ENCODE results near the gene WFIKKN2. TPM values are rescaled to one million over a fixed set of nuclear protein-coding genes. Genes with fewer than 3 reads are reported as not detected.

Gene WFIKKN2
- total RNA-seq, 1 donor from 2014 or later, result not detected

DNA sequence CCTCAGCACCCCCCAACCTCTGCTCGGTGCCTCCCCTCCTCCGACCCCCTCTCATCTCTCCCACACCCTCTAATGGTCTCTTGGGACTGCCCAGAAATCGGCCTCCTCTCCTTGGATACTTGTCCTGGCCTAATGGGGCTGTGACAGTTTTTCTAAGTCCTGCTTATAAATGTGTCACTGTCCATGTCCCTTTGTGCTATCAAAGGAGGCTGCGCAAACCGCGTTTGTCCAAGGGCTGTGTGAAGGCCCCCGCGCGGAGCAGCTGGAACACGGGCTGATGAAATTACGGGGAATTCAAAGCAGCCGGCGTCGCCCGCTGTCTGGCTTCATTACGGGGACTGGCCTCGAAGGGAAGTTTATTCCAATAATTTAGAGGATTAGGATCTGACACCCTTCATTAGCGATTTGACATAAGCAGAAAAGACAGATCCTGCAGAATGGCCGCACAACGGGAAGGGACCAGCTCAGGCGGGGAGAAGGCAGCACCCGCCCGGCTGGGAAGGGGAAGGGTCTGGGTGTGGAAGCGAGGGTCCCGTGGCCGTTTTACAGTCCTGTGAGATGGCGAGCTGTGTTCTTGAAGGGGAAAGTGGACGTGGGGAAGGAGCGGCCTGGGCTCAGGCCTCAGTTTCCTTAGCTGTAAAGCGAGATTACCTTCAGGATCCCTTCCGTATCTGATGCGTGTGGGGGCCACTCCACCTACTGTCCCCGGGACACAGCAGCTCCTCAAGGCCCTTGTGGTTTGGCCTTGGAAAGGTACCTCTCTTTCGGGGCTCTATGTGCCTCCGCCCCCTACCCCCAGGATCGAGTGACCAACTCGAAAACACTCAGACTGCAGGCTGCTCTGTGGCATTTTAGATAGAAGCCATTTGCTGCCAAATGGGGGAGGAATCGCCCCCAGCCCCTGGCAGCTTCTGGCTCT lies 1.6 kb upstream of the WFIKKN2 start:
- no peak for DNase-seq (ENCODE audit: low read depth in 2 of 2)

- DNase-seq (ENCODE audit: low read depth in 2 of 2), result peak in 1 of 2 donors; percentile 33
Measured at GRCh38 chr17:50834429-50835300, 721 bp upstream of the WFIKKN2 start.

GRCh38 chr17:50836826-50837225 lies 1.4 kb downstream of the WFIKKN2 start:
- DNase-seq (ENCODE audit: low read depth in 2 of 2), result no peak

DNA sequence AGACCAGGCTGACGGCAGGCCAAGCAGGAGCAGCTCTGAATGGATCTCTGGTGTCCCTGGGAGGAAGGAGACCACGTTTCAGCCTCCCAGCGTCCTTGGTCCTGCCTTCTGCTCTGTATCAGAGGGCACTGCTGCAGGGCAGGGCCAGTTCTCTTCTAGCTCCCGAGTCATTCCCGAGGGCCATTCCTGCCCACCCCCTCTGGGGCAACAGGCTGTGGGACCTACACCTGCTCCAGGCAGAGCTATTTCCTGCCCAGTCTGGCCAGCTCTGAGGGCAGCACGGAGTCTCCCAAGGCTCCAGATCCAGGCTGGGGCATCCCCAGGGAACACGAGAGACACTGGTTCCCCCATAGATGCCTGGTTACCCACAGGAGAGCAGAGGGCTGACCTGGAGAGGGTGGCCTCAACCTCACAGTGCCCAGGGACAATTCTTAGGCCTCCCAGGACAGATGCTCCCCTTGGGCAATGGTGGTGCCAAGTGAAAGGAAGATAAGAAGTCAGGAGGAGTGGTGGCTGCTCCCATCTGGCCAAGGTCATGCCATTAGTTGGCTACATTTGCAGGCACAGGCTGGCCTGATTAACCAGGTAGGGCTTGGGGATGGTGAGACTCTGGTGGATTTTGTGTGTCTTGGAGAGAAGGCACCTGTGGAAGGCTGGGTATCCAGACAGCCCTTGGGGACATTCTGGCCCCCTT lies 2.0 kb downstream of the WFIKKN2 start:
- DNase-seq (ENCODE audit: low read depth in 2 of 2), result no peak

DNA sequence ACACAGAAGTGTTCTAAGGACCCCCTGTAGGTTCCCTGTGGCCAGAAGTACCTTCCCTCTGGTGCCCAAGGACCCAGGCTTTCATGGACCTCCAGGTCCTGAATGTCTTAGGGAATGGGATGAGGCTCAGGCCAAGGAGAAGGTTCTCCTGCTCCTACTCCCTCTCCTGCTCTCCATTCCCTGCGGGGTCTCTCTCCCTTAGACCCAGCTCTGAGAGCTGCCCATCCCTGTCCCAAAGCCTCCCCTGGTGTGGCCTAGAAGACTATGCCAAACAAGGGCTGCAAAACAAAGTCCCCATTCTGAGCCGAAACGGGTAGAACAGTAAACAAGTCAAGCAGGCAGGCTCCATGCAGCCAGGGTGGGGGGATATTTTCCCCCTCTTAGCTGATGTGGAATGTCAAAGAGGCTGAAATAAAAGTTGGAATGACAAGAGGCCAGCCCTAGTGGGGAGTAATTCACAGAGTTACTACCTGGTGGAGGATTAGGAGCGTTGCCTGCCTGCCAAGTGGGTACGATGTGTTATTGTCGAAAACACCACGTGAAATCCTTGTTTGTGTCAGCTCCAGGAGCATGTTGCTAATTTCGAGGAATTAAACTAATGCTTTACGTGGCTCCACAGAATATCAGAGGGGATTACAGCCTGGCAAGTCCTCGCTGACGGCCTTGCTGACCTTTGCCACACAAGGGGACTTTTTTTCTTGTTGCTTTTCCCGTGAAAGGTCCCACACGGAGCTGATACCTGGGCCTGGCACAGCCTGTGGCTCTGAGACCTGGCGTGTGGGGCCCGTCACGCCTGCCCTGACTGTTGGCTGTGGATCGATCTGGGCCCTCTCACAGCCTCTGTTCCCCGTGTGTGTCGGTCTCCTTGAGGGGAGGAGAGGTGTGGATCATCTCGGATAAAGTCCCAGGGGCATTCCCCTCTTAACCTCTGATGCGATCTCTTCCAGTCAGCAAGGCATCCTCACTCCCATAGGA lies 2.9 kb downstream of the WFIKKN2 start:
- no peak for DNase-seq (ENCODE audit: low read depth in 2 of 2)

DNA sequence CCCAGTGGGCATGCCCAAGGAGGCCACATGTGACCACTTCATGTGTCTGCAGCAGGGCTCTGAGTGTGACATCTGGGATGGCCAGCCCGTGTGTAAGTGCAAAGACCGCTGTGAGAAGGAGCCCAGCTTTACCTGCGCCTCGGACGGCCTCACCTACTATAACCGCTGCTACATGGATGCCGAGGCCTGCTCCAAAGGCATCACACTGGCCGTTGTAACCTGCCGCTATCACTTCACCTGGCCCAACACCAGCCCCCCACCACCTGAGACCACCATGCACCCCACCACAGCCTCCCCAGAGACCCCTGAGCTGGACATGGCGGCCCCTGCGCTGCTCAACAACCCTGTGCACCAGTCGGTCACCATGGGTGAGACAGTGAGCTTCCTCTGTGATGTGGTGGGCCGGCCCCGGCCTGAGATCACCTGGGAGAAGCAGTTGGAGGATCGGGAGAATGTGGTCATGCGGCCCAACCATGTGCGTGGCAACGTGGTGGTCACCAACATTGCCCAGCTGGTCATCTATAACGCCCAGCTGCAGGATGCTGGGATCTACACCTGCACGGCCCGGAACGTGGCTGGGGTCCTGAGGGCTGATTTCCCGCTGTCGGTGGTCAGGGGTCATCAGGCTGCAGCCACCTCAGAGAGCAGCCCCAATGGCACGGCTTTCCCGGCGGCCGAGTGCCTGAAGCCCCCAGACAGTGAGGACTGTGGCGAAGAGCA lies 4.4 kb downstream of the WFIKKN2 start:
- DNase-seq (ENCODE audit: low read depth in 2 of 2), result no peak

DNA sequence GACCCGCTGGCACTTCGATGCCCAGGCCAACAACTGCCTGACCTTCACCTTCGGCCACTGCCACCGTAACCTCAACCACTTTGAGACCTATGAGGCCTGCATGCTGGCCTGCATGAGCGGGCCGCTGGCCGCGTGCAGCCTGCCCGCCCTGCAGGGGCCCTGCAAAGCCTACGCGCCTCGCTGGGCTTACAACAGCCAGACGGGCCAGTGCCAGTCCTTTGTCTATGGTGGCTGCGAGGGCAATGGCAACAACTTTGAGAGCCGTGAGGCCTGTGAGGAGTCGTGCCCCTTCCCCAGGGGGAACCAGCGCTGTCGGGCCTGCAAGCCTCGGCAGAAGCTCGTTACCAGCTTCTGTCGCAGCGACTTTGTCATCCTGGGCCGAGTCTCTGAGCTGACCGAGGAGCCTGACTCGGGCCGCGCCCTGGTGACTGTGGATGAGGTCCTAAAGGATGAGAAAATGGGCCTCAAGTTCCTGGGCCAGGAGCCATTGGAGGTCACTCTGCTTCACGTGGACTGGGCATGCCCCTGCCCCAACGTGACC lies 5.0 kb downstream of the WFIKKN2 start:
- no peak for DNase-seq (ENCODE audit: low read depth in 2 of 2)

- DNase-seq (ENCODE audit: low read depth in 2 of 2), result no peak
Measured at GRCh38 chr17:50841277-50841948, 6.0 kb downstream of the WFIKKN2 start.

- peak; percentile 57 to 76 for DNase-seq (ENCODE audit: low read depth in 2 of 2)
Measured at GRCh38 chr17:50841949-50842354, 6.6 kb downstream of the WFIKKN2 start.

DNA sequence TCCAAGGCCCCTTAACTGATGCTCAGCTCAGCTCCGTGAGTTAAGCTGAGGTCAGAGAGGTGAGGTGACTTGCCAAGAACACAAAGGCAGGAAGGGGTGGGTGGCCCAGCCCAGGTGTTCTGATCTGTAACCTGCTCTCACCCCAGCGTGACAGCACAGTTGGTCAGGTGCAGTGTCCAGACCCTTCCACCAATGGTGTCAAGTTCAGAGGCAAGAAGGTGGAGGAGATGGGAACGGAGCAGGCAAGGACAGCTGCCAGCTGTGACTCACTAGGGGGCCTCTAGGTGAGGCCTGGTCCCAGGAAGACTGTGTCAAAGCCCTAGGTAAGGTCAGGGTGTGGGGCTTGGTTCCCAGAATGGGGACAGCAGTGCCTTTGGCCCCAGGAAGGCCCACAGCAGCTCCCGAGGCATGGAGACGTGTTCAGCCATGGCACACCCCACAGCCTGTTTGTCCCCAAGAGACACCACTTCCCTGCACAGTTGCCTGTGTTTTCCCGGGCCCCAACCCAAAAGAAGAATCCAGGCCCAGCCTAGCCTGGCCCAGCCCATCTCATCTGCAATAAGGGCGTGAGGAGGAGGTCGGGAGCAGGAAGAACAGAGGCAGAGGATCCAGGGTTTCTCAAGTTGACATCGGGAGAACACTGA lies 7.2 kb downstream of the WFIKKN2 start:
- DNase-seq (ENCODE audit: low read depth in 2 of 2), result no peak

DNA sequence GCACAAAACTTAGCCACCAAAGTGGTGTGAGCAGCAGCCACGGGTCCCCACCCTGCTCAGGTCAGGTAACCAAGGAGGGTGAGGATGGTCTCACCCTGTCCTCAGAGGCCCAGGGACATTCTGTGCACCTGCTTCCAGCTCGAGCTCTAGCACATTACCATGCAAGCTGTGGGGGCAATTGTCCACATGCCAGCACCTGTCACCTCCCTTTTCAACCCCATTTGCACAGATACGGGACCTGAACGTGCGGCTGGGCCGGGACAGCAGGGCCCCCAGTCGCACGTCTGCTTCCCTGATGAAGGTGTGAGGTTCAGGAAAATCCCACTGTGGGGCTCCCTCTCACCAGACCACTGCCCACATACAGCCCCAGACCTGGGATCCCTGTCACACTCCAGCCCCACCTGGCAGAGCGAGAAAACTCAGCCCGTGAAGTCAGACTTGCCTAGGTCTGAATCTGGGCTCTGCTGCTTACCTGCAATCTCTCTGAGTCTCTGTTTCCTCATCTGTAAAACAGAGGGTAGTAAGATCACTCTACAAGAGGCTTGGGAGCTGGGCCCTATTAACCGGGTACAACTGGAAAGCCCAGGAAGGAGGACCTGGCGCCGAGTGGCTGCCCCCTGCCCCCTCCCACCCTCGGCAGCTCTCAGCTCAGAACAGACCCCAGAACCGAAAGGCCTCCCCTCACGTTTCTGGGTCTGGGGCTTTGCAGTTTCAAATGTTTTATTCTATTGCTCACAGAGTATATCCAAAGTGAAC lies 7.9 kb downstream of the WFIKKN2 start:
- DNase-seq (ENCODE audit: low read depth in 2 of 2), result no peak

GRCh38 chr17:50844117-50844700 lies 8.8 kb downstream of the WFIKKN2 start:
- DNase-seq (ENCODE audit: low read depth in 2 of 2), result no peak

DNA sequence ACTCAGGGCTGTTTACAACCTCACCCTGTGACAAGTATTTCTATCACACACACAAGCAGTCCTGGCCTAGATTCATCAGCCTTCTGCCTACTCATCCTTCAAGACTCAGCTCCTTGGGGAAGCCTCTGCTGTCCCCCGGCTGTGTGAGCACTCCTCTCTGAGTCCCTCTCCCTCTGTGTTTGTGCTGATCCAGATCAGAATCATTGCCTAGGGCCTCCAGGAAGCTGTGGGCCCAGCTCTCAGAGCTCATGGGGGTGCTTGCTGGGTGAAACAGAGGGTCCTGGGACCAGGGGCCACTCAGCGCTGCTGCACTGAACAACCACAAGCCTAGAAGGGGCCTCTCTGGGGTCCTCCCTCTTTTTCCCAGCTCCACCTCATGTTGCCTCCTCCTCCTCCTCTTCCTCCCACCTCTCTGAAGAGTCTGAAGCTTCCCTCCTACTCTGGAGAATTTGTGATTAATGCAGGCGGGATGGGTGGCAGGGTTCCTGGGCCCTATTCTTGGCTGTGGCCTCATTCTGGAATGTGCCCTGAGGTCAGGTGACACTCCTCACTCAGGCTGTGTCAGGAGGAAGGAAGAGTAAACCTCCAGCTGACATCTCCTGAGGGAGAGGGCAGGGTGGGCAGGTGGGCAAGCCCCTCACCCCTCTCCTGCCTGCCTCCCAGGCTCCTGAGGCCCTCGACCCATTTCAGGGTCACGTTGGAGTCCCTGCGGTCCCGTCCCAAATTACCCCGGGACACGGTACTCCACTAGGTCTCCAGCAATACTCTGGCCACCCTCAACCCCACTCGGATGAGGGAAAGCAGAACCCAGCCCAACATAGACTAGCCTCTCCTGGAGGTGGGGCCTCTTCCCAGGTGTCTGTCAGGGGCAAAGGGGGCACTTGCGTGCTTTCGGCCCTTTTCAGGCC lies 10.1 kb downstream of the WFIKKN2 start:
- no peak for DNase-seq (ENCODE audit: low read depth in 2 of 2)

GRCh38 chr17:50847566-50847965 lies 12.2 kb downstream of the WFIKKN2 start:
- DNase-seq (ENCODE audit: low read depth in 2 of 2), result no peak

GRCh38 chr17:50848039-50848438 lies 12.7 kb downstream of the WFIKKN2 start:
- DNase-seq (ENCODE audit: low read depth in 2 of 2), result no peak

GRCh38 chr17:50848711-50849110 lies 13.3 kb downstream of the WFIKKN2 start:
- no peak for DNase-seq (ENCODE audit: low read depth in 2 of 2)

Measured in lung microvascular endothelial cell (primary cell).